Gastroesophageal sphincter (tissue), 3 donors: ENCODE measurements around the gene TBC1D13.

Experiments
- EP300 ChIP-seq: sonication (generic); formaldehyde crosslinking; IDR thresholded peaks from one replicate; pipeline ENCODE4 v1.6.1; 2017; ENCODE audit warnings: antibody characterized with exemption, mild to moderate bottlenecking
- POLR2A ChIP-seq, 2 donors: fragments of 450-650 bp; IDR thresholded peaks; one replicate each; pipeline ENCODE4 v1.6.1; 2017; ENCODE audit warnings: antibody characterized with exemption in 2 of 2, mild to moderate bottlenecking in 2 of 2, moderate library complexity in 1 of 2
- TF ChIP-seq, protein P1 (sequence below), 4 experiments: fragments of 200-600 bp in 2 of 4; fragments of 450-650 bp in 2 of 4; sonication (generic) in 1 of 4; IDR thresholded peaks; one replicate each; pipeline ENCODE4 v1.5.1; 2017 to 2019; ENCODE audit warnings: antibody characterized with exemption in 4 of 4, mild to moderate bottlenecking in 2 of 4, moderate library complexity in 2 of 4

DNA sequence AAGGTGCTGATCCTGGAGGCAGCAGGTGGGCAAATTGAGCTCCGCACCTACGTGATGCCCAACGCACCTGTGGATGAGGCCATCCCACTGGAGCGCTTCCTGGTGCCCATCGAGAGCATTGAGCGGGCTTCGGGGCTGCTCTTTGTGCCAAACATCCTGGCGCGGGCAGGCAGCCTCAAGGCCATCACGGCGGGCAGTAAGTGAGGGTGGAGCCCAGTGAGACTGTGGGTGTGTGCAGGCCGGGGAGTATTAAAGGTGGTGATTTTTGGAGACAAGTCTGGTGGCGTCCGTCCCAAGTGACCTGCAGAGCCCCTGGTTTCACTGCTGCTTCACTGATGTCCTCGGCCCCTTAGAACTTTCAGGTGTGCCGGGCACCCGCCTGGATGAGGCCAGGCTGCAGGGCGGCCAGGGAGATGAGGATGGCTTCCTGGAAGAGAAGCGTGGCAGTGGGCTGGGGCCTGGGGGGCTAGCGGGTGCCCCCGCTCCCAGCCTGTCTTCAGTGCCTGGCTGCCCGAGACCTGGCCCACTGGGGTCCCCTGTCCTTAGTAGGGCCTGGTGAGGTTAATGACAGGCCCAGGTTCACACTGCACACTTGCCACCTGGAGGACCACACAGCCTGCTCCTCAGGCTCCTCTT is 35.5 kb downstream of the TBC1D13 start:
- no peak for TF ChIP-seq POLR2A (IDR thresholded peaks at IDR 0.05)
- TF ChIP-seq, protein P1, sequence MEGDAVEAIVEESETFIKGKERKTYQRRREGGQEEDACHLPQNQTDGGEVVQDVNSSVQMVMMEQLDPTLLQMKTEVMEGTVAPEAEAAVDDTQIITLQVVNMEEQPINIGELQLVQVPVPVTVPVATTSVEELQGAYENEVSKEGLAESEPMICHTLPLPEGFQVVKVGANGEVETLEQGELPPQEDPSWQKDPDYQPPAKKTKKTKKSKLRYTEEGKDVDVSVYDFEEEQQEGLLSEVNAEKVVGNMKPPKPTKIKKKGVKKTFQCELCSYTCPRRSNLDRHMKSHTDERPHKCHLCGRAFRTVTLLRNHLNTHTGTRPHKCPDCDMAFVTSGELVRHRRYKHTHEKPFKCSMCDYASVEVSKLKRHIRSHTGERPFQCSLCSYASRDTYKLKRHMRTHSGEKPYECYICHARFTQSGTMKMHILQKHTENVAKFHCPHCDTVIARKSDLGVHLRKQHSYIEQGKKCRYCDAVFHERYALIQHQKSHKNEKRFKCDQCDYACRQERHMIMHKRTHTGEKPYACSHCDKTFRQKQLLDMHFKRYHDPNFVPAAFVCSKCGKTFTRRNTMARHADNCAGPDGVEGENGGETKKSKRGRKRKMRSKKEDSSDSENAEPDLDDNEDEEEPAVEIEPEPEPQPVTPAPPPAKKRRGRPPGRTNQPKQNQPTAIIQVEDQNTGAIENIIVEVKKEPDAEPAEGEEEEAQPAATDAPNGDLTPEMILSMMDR (IDR thresholded peaks at IDR 0.05) = no peak
- TF ChIP-seq EP300 = no peak
